OCI-LY1 (cell line): ENCODE measurements around the gene ACTL9.

Experiments used
- H2AFZ ChIP-seq: fragments of 200-600 bp; sonication (generic), shearing (Covaris generic); 2 replicates; pipeline ENCODE4 v1.6.0; 2014; ENCODE audit warnings: antibody characterized with exemption, mild to moderate bottlenecking, low read length
- H3F3A ChIP-seq: fragments of 200-600 bp; sonication (generic), shearing (Covaris generic); 2 replicates; pipeline ENCODE4 v1.6.0; 2014; ENCODE audit warnings: mild to moderate bottlenecking, antibody characterized with exemption, low read length, moderate library complexity; ENCODE audit not compliant: insufficient read depth
- H3K27ac ChIP-seq: fragments of 200-600 bp; sonication (generic); 2 replicates; pipeline ENCODE4 v1.5.1; 2014; ENCODE audit warnings: low read length, mixed run types, mild to moderate bottlenecking, low read depth; ENCODE audit not compliant: poor library complexity, severe bottlenecking
- H3K27me3 ChIP-seq: fragments of 200-600 bp; sonication (generic); 2 replicates; pipeline ENCODE4 v1.6.0; 2014; ENCODE audit warnings: antibody characterized with exemption, mild to moderate bottlenecking, low read length, moderate library complexity; ENCODE audit not compliant: insufficient read depth
- H3K36me3 ChIP-seq: fragments of 200-600 bp; sonication (generic); 2 replicates; pipeline ENCODE4 v1.6.1; 2014; ENCODE audit warnings: mild to moderate bottlenecking, antibody characterized with exemption, low read length, moderate library complexity, mixed read lengths; ENCODE audit not compliant: insufficient read depth
- H3K4me1 ChIP-seq: fragments of 200-600 bp; sonication (generic); 2 replicates; pipeline ENCODE4 v1.5.1; 2014; ENCODE audit warnings: mild to moderate bottlenecking, low read length, moderate library complexity; ENCODE audit not compliant: insufficient read depth, severe bottlenecking
- H3K4me2 ChIP-seq: fragments of 200-600 bp; sonication (generic), shearing (Covaris generic); 2 replicates; pipeline ENCODE4 v1.6.1; 2014; ENCODE audit warnings: low read length
- H3K4me3 ChIP-seq: fragments of 200-600 bp; sonication (generic); 2 replicates; pipeline ENCODE4 v1.5.1; 2014; ENCODE audit warnings: low read length, low read depth, mild to moderate bottlenecking, mixed read lengths; ENCODE audit not compliant: poor library complexity, severe bottlenecking
- H3K79me2 ChIP-seq: fragments of 200-600 bp; shearing (Covaris generic); 2 replicates; pipeline ENCODE4 v1.6.1; 2016; ENCODE audit warnings: mixed run types, low read length, mixed read lengths; ENCODE audit not compliant: insufficient read depth
- H3K9ac ChIP-seq: fragments of 200-600 bp; sonication (generic), shearing (Covaris generic); 2 replicates; pipeline ENCODE4 v1.6.1; 2014; ENCODE audit warnings: mild to moderate bottlenecking, low read length, mixed read lengths
- H3K9me2 ChIP-seq: fragments of 200-600 bp; sonication (generic), shearing (Covaris generic); 2 replicates; pipeline ENCODE4 v1.6.1; 2014; ENCODE audit warnings: low read depth, mild to moderate bottlenecking, low read length, mixed read lengths
- H3K9me3 ChIP-seq: fragments of 200-600 bp; shearing (Covaris generic); 2 replicates; pipeline ENCODE4 v1.6.1; 2014; ENCODE audit warnings: low read length, mixed read lengths
- H4K20me1 ChIP-seq: fragments of 200-600 bp; sonication (generic), shearing (Covaris generic); 2 replicates; pipeline ENCODE4 v1.6.0; 2016; ENCODE audit warnings: mild to moderate bottlenecking, low read length; ENCODE audit not compliant: insufficient read depth
- CTCF ChIP-seq: fragments of 200-600 bp; sonication (generic), shearing (Covaris generic); IDR thresholded peaks from 2 replicates; pipeline ENCODE4 v1.5.1; 2017; ENCODE audit warnings: mild to moderate bottlenecking, antibody characterized with exemption, low read length, moderate library complexity, mixed read lengths
- EZH2 ChIP-seq: fragments of 200-600 bp; sonication (generic), shearing (Covaris generic); IDR thresholded peaks from 2 replicates; pipeline ENCODE4 v1.8.0; 2017; ENCODE audit warnings: borderline replicate concordance, mixed run types, mild to moderate bottlenecking, antibody characterized with exemption, low read length, moderate library complexity, mixed read lengths

The ACTL9 gene

GRCh38 chr19:8662263-8662662 is 36.3 kb downstream of the ACTL9 start:
- TF ChIP-seq CTCF (no peak), EZH2 (no peak)
- H3K4me1 ChIP-seq = no peaks in the 10 kb centered on the region
- no peak overlapping the region for H3K9ac ChIP-seq
- H3K4me3 ChIP-seq = no peak overlapping the region
- no peak overlapping the region for H2AFZ ChIP-seq
- no peaks in the 10 kb centered on the region for H3K36me3 ChIP-seq
- no peaks in the 10 kb centered on the region for H3F3A ChIP-seq
- no peak overlapping the region for H3K27ac ChIP-seq
- no peaks in the 10 kb centered on the region for H3K27me3 ChIP-seq
- no peaks in the 10 kb centered on the region for H3K9me2 ChIP-seq
- H3K9me3 ChIP-seq = no peaks in the 10 kb centered on the region
- no peaks in the 10 kb centered on the region for H4K20me1 ChIP-seq
- H3K4me2 ChIP-seq = no peak overlapping the region
- no peaks in the 10 kb centered on the region for H3K79me2 ChIP-seq

- no peak for TF ChIP-seq EZH2
- no peak for TF ChIP-seq CTCF
- no peaks in the 10 kb centered on the region for H3K79me2 ChIP-seq
- no peak overlapping the region for H3K27ac ChIP-seq
- no peaks in the 10 kb centered on the region for H3F3A ChIP-seq
- H3K27me3 ChIP-seq = no peaks in the 10 kb centered on the region
- H3K9ac ChIP-seq = no peak overlapping the region
- H3K36me3 ChIP-seq = no peaks in the 10 kb centered on the region
- H3K4me3 ChIP-seq = no peak overlapping the region
- H3K9me2 ChIP-seq = no peaks in the 10 kb centered on the region
- no peaks in the 10 kb centered on the region for H4K20me1 ChIP-seq
- H3K4me2 ChIP-seq = no peak overlapping the region
- no peak overlapping the region for H2AFZ ChIP-seq
- H3K9me3 ChIP-seq = no peaks in the 10 kb centered on the region
- no peaks in the 10 kb centered on the region for H3K4me1 ChIP-seq
These were observed 38.7 kb downstream of the ACTL9 start for GRCh38 chr19:8659905-8660304.

GRCh38 chr19:8657869-8658268 is 40.7 kb downstream of the ACTL9 start:
- Histone ChIP-seq H3K27ac (no peak overlapping the region), H3K9ac (no peak overlapping the region), H3K4me2 (no peak overlapping the region), H3K9me3 (no peaks in the 10 kb centered on the region), H3K27me3 (no peaks in the 10 kb centered on the region), H3K79me2 (no peaks in the 10 kb centered on the region), H3F3A (no peaks in the 10 kb centered on the region), H4K20me1 (no peaks in the 10 kb centered on the region), H3K36me3 (no peaks in the 10 kb centered on the region), H3K9me2 (no peaks in the 10 kb centered on the region), H3K4me3 (no peak overlapping the region), H3K4me1 (no peaks in the 10 kb centered on the region), H2AFZ (no peak overlapping the region)
- TF ChIP-seq CTCF (no peak), EZH2 (no peak)
